Osteocyte (in vitro differentiated cells): ENCODE data around the gene CDH6. TPM values are rescaled to one million over a fixed set of nuclear protein-coding genes. Genes with fewer than 3 reads are reported as not detected.

Source experiments
- DNase-seq: peaks from one replicate; pipeline ENCODE4 v3.0.0; 2021; ENCODE audit warnings: mixed read lengths; ENCODE audit not compliant: unreplicated experiment; ENCODE audit errors: extremely low spot score
- H3K27ac Mint-ChIP-seq: one replicate; pipeline ENCODE4 v1.8.0; 2021; ENCODE audit warnings: mild to moderate bottlenecking, mixed read lengths; ENCODE audit not compliant: unreplicated experiment
- H3K27me3 Mint-ChIP-seq: one replicate; pipeline ENCODE4 v1.8.0; 2021; ENCODE audit warnings: mixed read lengths; ENCODE audit not compliant: unreplicated experiment
- H3K36me3 Mint-ChIP-seq: one replicate; pipeline ENCODE4 v1.8.0; 2021; ENCODE audit warnings: mixed read lengths; ENCODE audit not compliant: unreplicated experiment
- H3K4me1 Mint-ChIP-seq: one replicate; pipeline ENCODE4 v1.8.0; 2021; ENCODE audit warnings: mixed read lengths; ENCODE audit not compliant: unreplicated experiment
- H3K4me3 Mint-ChIP-seq: one replicate; pipeline ENCODE4 v1.8.0; 2021; ENCODE audit warnings: mild to moderate bottlenecking, moderate library complexity, mixed read lengths; ENCODE audit not compliant: unreplicated experiment
- H3K9me3 Mint-ChIP-seq: one replicate; pipeline ENCODE4 v1.8.0; 2021; ENCODE audit warnings: mixed read lengths; ENCODE audit not compliant: unreplicated experiment
- total RNA-seq: library from RNA; stranded (reverse); gene quantifications from 2 replicates; pipeline ENCODE4 v1.2.1, GENCODE V29; 2021
- TF ChIP-seq, protein P1 (sequence below): fragments of 200-600 bp; sonication (generic); IDR thresholded peaks from 2 replicates; pipeline ENCODE4 v1.5.0; 2021; ENCODE audit warnings: antibody characterized with exemption, mild to moderate bottlenecking, moderate library complexity

CDH6 gene
- total RNA-seq, 1 donor from 2014 or later, result 792 TPM

DNA sequence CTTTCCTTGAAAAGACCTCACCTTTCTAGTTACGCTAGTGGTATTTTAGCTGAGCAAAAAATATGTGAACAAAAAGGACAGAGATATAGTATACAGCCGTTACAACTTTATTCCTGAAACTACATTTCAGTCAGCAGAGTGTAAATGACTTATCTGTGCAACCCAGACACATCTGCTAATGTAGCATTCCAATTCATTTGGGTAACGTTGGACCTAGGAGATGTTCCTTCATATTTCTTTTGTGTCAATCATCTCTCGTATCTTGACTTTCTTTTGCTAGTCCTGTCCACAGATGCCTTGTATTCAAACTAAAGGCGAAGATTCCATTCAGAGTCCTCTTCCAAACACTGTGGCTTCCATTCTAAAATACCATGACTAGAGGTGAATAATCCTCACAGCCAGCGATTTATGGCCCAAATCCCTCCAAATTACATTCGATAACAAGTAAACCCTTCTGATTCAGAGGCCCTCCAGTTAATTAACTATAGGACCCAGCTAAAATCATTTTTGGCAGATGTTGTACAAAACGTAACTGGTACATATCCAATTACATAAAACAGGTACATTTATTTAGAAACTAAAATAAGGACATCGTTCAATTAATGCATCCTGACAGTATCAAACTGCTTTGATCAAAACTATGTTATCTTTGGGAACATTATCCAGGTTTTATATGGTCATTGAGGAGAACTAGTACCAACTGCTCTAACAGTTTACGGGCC lies 182.7 kb downstream of the CDH6 start:
- TF ChIP-seq, protein P1, sequence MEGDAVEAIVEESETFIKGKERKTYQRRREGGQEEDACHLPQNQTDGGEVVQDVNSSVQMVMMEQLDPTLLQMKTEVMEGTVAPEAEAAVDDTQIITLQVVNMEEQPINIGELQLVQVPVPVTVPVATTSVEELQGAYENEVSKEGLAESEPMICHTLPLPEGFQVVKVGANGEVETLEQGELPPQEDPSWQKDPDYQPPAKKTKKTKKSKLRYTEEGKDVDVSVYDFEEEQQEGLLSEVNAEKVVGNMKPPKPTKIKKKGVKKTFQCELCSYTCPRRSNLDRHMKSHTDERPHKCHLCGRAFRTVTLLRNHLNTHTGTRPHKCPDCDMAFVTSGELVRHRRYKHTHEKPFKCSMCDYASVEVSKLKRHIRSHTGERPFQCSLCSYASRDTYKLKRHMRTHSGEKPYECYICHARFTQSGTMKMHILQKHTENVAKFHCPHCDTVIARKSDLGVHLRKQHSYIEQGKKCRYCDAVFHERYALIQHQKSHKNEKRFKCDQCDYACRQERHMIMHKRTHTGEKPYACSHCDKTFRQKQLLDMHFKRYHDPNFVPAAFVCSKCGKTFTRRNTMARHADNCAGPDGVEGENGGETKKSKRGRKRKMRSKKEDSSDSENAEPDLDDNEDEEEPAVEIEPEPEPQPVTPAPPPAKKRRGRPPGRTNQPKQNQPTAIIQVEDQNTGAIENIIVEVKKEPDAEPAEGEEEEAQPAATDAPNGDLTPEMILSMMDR, result no peak
- no peak for DNase-seq
- no peaks in the 10 kb centered on the region for H3K9me3 Mint-ChIP-seq
- no peaks in the 10 kb centered on the region for H3K36me3 Mint-ChIP-seq
- peaks cover 4% of the 10 kb centered on the region for H3K4me1 Mint-ChIP-seq
- H3K4me3 Mint-ChIP-seq, result no peak overlapping the region
- no peak overlapping the region for H3K27ac Mint-ChIP-seq
- no peaks in the 10 kb centered on the region for H3K27me3 Mint-ChIP-seq

GRCh38 chr5:31377274-31377946 lies 183.9 kb downstream of the CDH6 start:
- TF ChIP-seq, protein P1, result no peak
- Mint-ChIP-seq H3K27ac (no peak overlapping the region), H3K4me3 (no peak overlapping the region), H3K36me3 (no peaks in the 10 kb centered on the region), H3K9me3 (no peaks in the 10 kb centered on the region), H3K4me1 (peaks cover 12% of the 10 kb centered on the region), H3K27me3 (no peaks in the 10 kb centered on the region)
- no peak for DNase-seq

DNA sequence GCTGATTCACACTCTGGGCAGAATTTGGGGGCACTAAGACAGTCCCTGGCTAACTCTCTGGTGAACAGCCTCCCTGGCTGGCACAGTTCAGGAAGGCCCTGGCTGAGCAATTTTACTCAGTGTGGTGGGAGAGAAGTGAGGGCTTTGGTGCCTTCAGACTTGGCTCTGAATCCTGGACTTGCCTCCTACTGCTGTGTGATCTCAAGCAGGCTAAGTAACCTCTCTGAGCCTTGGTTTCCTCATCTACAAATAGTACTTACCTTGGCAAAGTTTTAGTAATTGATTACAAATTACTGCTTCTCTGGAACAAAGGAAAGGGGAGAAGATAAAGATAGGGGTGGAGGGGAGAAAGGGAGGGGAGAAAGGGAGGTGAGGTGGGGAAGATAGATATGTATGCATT lies 184.7 kb downstream of the CDH6 start:
- H3K27ac Mint-ChIP-seq, result no peak overlapping the region
- peaks cover 18% of the 10 kb centered on the region for H3K4me1 Mint-ChIP-seq
- H3K36me3 Mint-ChIP-seq, result no peaks in the 10 kb centered on the region
- DNase-seq, result no peak
- H3K4me3 Mint-ChIP-seq, result no peak overlapping the region
- TF ChIP-seq, protein P1, result no peak
- no peaks in the 10 kb centered on the region for H3K27me3 Mint-ChIP-seq
- H3K9me3 Mint-ChIP-seq, result no peaks in the 10 kb centered on the region
